VCaP (cell line): ENCODE measurements around the gene UBE4A.

ENCODE experiments used
- H3K27ac ChIP-seq: fragments of 450-650 bp; 2 replicates; pipeline ENCODE4 v1.5.1; 2017
- CTCF ChIP-seq: fragments of 450-650 bp; conservative IDR thresholded peaks from 2 replicates; pipeline ENCODE4 v1.5.1; 2017; ENCODE audit warnings: mild to moderate bottlenecking, moderate library complexity

Gene UBE4A

GRCh38 chr11:118382954-118383353, 23.6 kb downstream of the UBE4A start:
- no peak for TF ChIP-seq CTCF

GRCh38 chr11:118383657-118384056, 24.3 kb downstream of the UBE4A start:
- no peak for TF ChIP-seq CTCF
- no peak overlapping the region for H3K27ac ChIP-seq

More at GRCh38 chr11:118382954-118383353, 23.6 kb downstream of the UBE4A start:
- no peak overlapping the region for H3K27ac ChIP-seq

- no peak for TF ChIP-seq CTCF
- peak overlapping the region; percentile 13 for H3K27ac ChIP-seq
Observed at GRCh38 chr11:118396097-118396501, 36.7 kb downstream of the UBE4A start.

- peak overlapping the region; percentile 13; the same call in 1 of the 2 replicates for H3K27ac ChIP-seq
- no peak for TF ChIP-seq CTCF
Observed at GRCh38 chr11:118397448-118397847, 38.0 kb downstream of the UBE4A start.

- no peak overlapping the region for H3K27ac ChIP-seq
- TF ChIP-seq CTCF: no peak
Observed at GRCh38 chr11:118398791-118399559, 39.6 kb downstream of the UBE4A start.

GRCh38 chr11:118401151-118401879, 41.9 kb downstream of the UBE4A start, which contains the start of gene ATP5MG:
Gene ATP5MG, plus strand, starts transcription at chr11:118401606. Its CDS starts 60 bp downstream, at chr11:118401666.
- H3K27ac ChIP-seq: peak within 1 kb of the TSS; percentile 95
- 0 out of 2 replicates have a peak, but pooled peaks have one; percentile 9 for TF ChIP-seq CTCF

GRCh38 chr11:118401880-118402590, 42.6 kb downstream of the UBE4A start:
- H3K27ac ChIP-seq: peak overlapping the region; percentile 95
- TF ChIP-seq CTCF: no peak

- H3K27ac ChIP-seq: peak overlapping the region; percentile 95
Observed at GRCh38 chr11:118402594-118402993, 43.2 kb downstream of the UBE4A start.
